GM12873 (cell line): ENCODE measurements around the gene NOP14.

Experiments used
- CTCF ChIP-seq: IDR thresholded peaks from 2 replicates; pipeline ENCODE4 v1.5.1; 2012; ENCODE audit warnings: low read depth, mild to moderate bottlenecking, moderate library complexity, low read length, control low read depth; ENCODE audit not compliant: insufficient read depth; ENCODE audit errors: missing control alignments

NOP14 gene

GRCh38 chr4:2929469-2929868 lies 33.7 kb downstream of the NOP14 start:
- TF ChIP-seq CTCF: no peak

GRCh38 chr4:2928242-2929176 lies 34.7 kb downstream of the NOP14 start:
- no peak for TF ChIP-seq CTCF

- no peak for TF ChIP-seq CTCF
These were observed 35.5 kb downstream of the NOP14 start for GRCh38 chr4:2927696-2928075.

- TF ChIP-seq CTCF: no peak
These were observed 36.0 kb downstream of the NOP14 start for GRCh38 chr4:2927016-2927695.

GRCh38 chr4:2925931-2926860 lies 37.0 kb downstream of the NOP14 start:
- no peak for TF ChIP-seq CTCF

- no peak for TF ChIP-seq CTCF
These were observed 37.7 kb downstream of the NOP14 start for GRCh38 chr4:2925496-2925895.
